Neuron (in vitro differentiated cells): ENCODE measurements around the gene ENO3.

Source experiments
- H2AFZ ChIP-seq: one replicate; pipeline ENCODE4 v1.6.1; 2013; ENCODE audit warnings: low read depth, mild to moderate bottlenecking, inconsistent platforms, low read length, moderate library complexity
- H3K27me3 ChIP-seq: one replicate; pipeline ENCODE4 v1.6.1; 2013; ENCODE audit warnings: low read length; ENCODE audit not compliant: insufficient read depth
- H3K36me3 ChIP-seq: one replicate; pipeline ENCODE4 v1.6.1; 2013; ENCODE audit warnings: low read length; ENCODE audit not compliant: insufficient read depth
- H3K4me1 ChIP-seq: one replicate; pipeline ENCODE4 v1.6.1; 2013; ENCODE audit warnings: low read length; ENCODE audit not compliant: insufficient read depth
- H3K4me3 ChIP-seq: 2 replicates; pipeline ENCODE4 v1.5.1; 2013; ENCODE audit warnings: mild to moderate bottlenecking, low read length, moderate library complexity
- H3K9me3 ChIP-seq: one replicate; pipeline ENCODE4 v1.6.1; 2013; ENCODE audit warnings: low read length

The ENO3 gene

GRCh38 chr17:4948166-4948930 lies 2.6 kb upstream of the ENO3 start, which contains the start of gene PFN1:
PFN1 (minus strand) TSS chr17:4948530; CDS start chr17:4948394, 136 bp downstream.
- peak within 1 kb of the TSS; percentile 84 for H3K4me3 ChIP-seq
- H3K27me3 ChIP-seq, result no peaks in the 10 kb centered on the region
- peaks cover 36% of the 10 kb centered on the region for H3K36me3 ChIP-seq
- no peaks in the 10 kb centered on the region for H3K9me3 ChIP-seq
- peak within 1 kb of the TSS; percentile 74 for H2AFZ ChIP-seq
- H3K4me1 ChIP-seq, result peaks cover 37% of the 10 kb centered on the region

- Histone ChIP-seq H3K36me3 (peaks cover 30% of the 10 kb centered on the region), H3K4me3 (peak overlapping the region; percentile 84), H3K9me3 (no peaks in the 10 kb centered on the region), H3K4me1 (peaks cover 37% of the 10 kb centered on the region), H3K27me3 (no peaks in the 10 kb centered on the region), H2AFZ (peak overlapping the region; percentile 74)
Observed at GRCh38 chr17:4948931-4949320, 2.0 kb upstream of the ENO3 start.

- peaks cover 37% of the 10 kb centered on the region for H3K4me1 ChIP-seq
- no peaks in the 10 kb centered on the region for H3K9me3 ChIP-seq
- peak overlapping the region; percentile 84 for H3K4me3 ChIP-seq
- H2AFZ ChIP-seq, result peak overlapping the region; percentile 74
- H3K27me3 ChIP-seq, result no peaks in the 10 kb centered on the region
- peaks cover 24% of the 10 kb centered on the region for H3K36me3 ChIP-seq
Observed at GRCh38 chr17:4949321-4950074, 1.4 kb upstream of the ENO3 start.

- peak overlapping the region; percentile 84 for H3K4me3 ChIP-seq
Observed at GRCh38 chr17:4950075-4950745, 709 bp upstream of the ENO3 start.

DNA sequence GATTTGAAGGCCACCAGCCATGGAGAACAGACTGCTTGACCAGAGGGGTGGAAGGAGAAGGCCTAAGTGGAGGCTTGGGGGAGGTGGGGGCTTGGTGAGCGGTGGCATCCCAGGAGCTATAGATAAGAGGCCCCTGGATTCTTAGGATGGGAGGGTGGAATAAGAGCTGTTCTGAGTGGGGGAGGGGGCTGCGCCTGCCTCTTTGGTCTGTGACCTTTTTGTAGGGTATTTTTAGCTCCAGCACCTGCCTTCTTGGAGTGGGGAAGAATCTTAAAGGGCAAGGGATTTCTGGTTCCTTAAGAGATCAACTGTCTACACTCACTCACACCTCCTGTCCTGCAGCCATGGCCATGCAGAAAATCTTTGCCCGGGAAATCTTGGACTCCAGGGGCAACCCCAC lies 567 bp downstream of the ENO3 start:
- Histone ChIP-seq H3K4me1 (peaks cover 26% of the 10 kb centered on the region), H3K36me3 (peaks cover 5% of the 10 kb centered on the region), H3K27me3 (no peaks in the 10 kb centered on the region), H3K9me3 (peaks cover 4% of the 10 kb centered on the region), H2AFZ (no peak overlapping the region), H3K4me3 (peak overlapping the region; percentile 84)

More at GRCh38 chr17:4950075-4950745, 709 bp upstream of the ENO3 start:
- H2AFZ ChIP-seq, result peak overlapping the region; percentile 44
- peaks cover 35% of the 10 kb centered on the region for H3K4me1 ChIP-seq
- H3K9me3 ChIP-seq, result peaks cover 2% of the 10 kb centered on the region
- H3K27me3 ChIP-seq, result no peaks in the 10 kb centered on the region
- H3K36me3 ChIP-seq, result peaks cover 17% of the 10 kb centered on the region

GRCh38 chr17:4953451-4953961 lies 2.6 kb downstream of the ENO3 start:
- no peaks in the 10 kb centered on the region for H3K27me3 ChIP-seq
- peaks cover 13% of the 10 kb centered on the region for H3K36me3 ChIP-seq
- no peak overlapping the region for H2AFZ ChIP-seq
- H3K9me3 ChIP-seq, result peaks cover 4% of the 10 kb centered on the region
- peaks cover 19% of the 10 kb centered on the region for H3K4me1 ChIP-seq
- H3K4me3 ChIP-seq, result no peak overlapping the region

DNA sequence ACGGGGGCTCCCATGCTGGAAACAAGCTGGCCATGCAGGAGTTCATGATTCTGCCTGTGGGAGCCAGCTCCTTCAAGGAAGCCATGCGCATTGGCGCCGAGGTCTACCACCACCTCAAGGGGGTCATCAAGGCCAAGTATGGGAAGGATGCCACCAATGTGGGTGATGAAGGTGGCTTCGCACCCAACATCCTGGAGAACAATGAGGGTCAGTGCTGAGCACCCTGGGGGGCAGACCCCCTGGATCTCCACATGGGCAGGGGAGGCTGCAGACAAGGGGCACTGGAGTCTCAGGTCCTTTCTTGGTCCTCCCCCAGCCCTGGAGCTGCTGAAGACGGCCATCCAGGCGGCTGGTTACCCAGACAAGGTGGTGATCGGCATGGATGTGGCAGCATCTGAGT lies 4.2 kb downstream of the ENO3 start:
- H3K4me1 ChIP-seq, result peaks cover 17% of the 10 kb centered on the region
- H3K36me3 ChIP-seq, result peaks cover 24% of the 10 kb centered on the region
- H3K4me3 ChIP-seq, result no peak overlapping the region
- H2AFZ ChIP-seq, result no peak overlapping the region
- no peaks in the 10 kb centered on the region for H3K27me3 ChIP-seq
- peaks cover 4% of the 10 kb centered on the region for H3K9me3 ChIP-seq

DNA sequence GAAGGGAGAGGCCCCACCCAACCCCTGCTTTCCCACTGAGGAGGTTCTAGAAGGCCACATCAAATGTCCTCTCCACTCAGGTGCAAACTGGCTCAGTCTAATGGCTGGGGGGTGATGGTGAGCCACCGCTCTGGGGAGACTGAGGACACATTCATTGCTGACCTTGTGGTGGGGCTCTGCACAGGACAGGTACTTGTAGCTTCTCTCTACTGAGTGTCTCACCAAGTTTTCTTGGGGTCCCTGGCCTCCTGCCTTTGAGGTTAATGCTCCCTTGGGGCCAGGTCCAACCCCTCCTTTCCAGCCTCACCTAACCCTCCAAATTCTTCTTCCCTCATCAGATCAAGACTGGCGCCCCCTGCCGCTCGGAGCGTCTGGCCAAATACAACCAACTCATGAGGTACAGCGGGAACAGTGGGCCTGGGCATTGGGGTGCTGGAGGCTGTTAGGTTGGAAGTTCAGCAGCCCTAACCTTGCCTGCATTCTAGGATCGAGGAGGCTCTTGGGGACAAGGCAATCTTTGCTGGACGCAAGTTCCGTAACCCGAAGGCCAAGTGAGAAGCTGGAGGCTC lies 5.7 kb downstream of the ENO3 start:
- Histone ChIP-seq H3K4me3 (no peak overlapping the region), H3K27me3 (no peaks in the 10 kb centered on the region), H2AFZ (no peak overlapping the region), H3K9me3 (peaks cover 4% of the 10 kb centered on the region), H3K36me3 (peaks cover 32% of the 10 kb centered on the region), H3K4me1 (peaks cover 4% of the 10 kb centered on the region)

DNA sequence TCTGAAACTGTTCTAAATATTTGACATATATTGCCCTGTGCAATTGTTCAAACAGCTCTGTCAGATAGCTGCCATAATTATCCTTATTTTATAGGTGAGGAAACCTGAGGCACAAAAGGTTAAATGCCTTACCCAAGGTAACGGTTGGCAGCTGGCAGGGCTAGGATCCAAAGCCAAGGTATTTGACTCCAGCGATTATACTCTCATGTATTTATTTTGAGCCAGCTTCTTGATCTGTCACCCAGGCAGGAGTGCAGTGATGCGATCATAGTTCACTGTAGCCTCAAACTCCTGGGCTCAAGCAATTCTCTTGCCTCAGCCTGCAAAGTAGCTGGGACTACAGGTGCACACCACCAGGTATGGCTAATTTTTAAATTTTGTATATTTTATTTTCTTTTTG lies 7.2 kb downstream of the ENO3 start:
- H3K9me3 ChIP-seq, result peaks cover 4% of the 10 kb centered on the region
- H3K4me1 ChIP-seq, result no peaks in the 10 kb centered on the region
- H2AFZ ChIP-seq, result no peak overlapping the region
- H3K27me3 ChIP-seq, result no peaks in the 10 kb centered on the region
- H3K36me3 ChIP-seq, result peaks cover 35% of the 10 kb centered on the region
- no peak overlapping the region for H3K4me3 ChIP-seq

- peaks cover 35% of the 10 kb centered on the region for H3K36me3 ChIP-seq
Observed at GRCh38 chr17:4959261-4959965, 8.5 kb downstream of the ENO3 start.

GRCh38 chr17:4960279-4960922 lies 9.5 kb downstream of the ENO3 start:
- H3K36me3 ChIP-seq, result peaks cover 35% of the 10 kb centered on the region
- H3K9me3 ChIP-seq, result peaks cover under 1% of the 10 kb centered on the region
- H2AFZ ChIP-seq, result no peak overlapping the region
- no peaks in the 10 kb centered on the region for H3K4me1 ChIP-seq
- no peaks in the 10 kb centered on the region for H3K27me3 ChIP-seq
- H3K4me3 ChIP-seq, result no peak overlapping the region

More at GRCh38 chr17:4959261-4959965, 8.5 kb downstream of the ENO3 start:
- Histone ChIP-seq H3K4me3 (no peak overlapping the region), H3K4me1 (no peaks in the 10 kb centered on the region), H3K27me3 (no peaks in the 10 kb centered on the region), H3K9me3 (peaks cover 4% of the 10 kb centered on the region), H2AFZ (no peak overlapping the region)
